HepG2 (cell line): Measurements from ENCODE around the gene DOCK3. TPM values are rescaled to one million over a fixed set of nuclear protein-coding genes. Genes with fewer than 3 reads are reported as not detected.

ENCODE experiments used
- ATAC-seq: fragments of 200-7000 bp; cut with Tn5 transposase; 3 replicates; pipeline ENCODE4 v1.9.1; 2020; ENCODE audit warnings: mild to moderate bottlenecking, moderate library complexity
- BruUV-seq: library from RNA; stranded (reverse); fragments of 400-500 nt; replicated peaks from 2 replicates; lab custom pipeline; 2021; lab: Mats Ljungman, UMichigan
- CTCF ChIA-PET: fragments of 300-600 bp; formaldehyde crosslinking; extraction: SDS; loops from one replicate; lab custom pipeline; 2021; ENCODE audit warnings: low total read pairs, inconsistent platforms, low intra/inter-chr PET ratio; lab: Yijun Ruan, JAX
- POLR2A ChIA-PET: fragments of 350-600 bp; sonication (Branson Sonifier 250); formaldehyde crosslinking; loops from one replicate; lab custom pipeline; 2020; ENCODE audit warnings: antibody characterized with exemption, inconsistent platforms; lab: Yijun Ruan, JAX
- DNase-seq: peaks from one replicate; pipeline ENCODE4 v3.0.0-alpha.2; 2015; ENCODE audit warnings: low spot score
- FAIRE-seq: peaks from 3 replicates; lab custom pipeline; 2011; peaks lifted over from hg19 to GRCh38; lab: Jason Lieb, UNC
- H2AFZ ChIP-seq: one replicate; pipeline ENCODE4 v1.6.1; 2011; ENCODE audit warnings: low read length, inconsistent platforms
- H3K27ac ChIP-seq: fragments of 300-600 bp; 3 replicates; pipeline ENCODE4 v1.8.0; 2011; ENCODE audit warnings: mixed run types, mild to moderate bottlenecking, mixed read lengths, low read length, inconsistent platforms; ENCODE audit not compliant: insufficient read depth; ENCODE audit errors: extremely low read length
- H3K27me3 ChIP-seq, 2 experiments: fragments of 200-600 bp in 1 of 2; 2 replicates in 1 of 2; 3 replicates in 1 of 2; pipeline versions ENCODE4 v1.6.0 to v1.8.0; 2011; ENCODE audit warnings: low read length in 2 of 2, mild to moderate bottlenecking in 2 of 2, moderate library complexity in 2 of 2, inconsistent platforms in 1 of 2; ENCODE audit not compliant: insufficient read depth in 2 of 2, control insufficient read depth in 1 of 2
- H3K36me3 ChIP-seq, 2 experiments: fragments of 200-600 bp in 1 of 2; replicated peaks in 1 of 2; 2 replicates in 1 of 2; 3 replicates in 1 of 2; pipeline versions ENCODE4 v1.5.1 to v1.8.0; 2011; ENCODE audit warnings: low read length in 2 of 2, inconsistent platforms in 1 of 2; ENCODE audit not compliant: insufficient read depth in 2 of 2, control insufficient read depth in 1 of 2
- H3K4me1 ChIP-seq: 2 replicates; pipeline ENCODE4 v1.5.1; 2012; ENCODE audit warnings: low read length, inconsistent platforms; ENCODE audit not compliant: insufficient read depth
- H3K4me2 ChIP-seq: 2 replicates; pipeline ENCODE4 v1.6.0; 2011; ENCODE audit warnings: low read depth, low read length, inconsistent platforms
- H3K4me3 ChIP-seq, 3 experiments: fragments of 200-600 bp in 1 of 3; sonication (generic), shearing (Covaris generic) in 1 of 3; replicated peaks in 1 of 3; 2 replicates each; pipeline ENCODE4 v1.5.1; 2011 to 2016; ENCODE audit warnings: low read length in 3 of 3, inconsistent platforms in 2 of 3, low read depth in 2 of 3, mild to moderate bottlenecking in 2 of 3, control low read depth in 1 of 3, mixed read lengths in 1 of 3; ENCODE audit not compliant: insufficient read depth in 1 of 3
- H3K79me2 ChIP-seq: one replicate; pipeline ENCODE4 v1.6.1; 2011; ENCODE audit warnings: low read length, inconsistent platforms; ENCODE audit not compliant: insufficient read depth
- H3K9ac ChIP-seq: 2 replicates; pipeline ENCODE4 v1.6.0; 2011; ENCODE audit warnings: mild to moderate bottlenecking, low read depth, low read length, inconsistent platforms; ENCODE audit not compliant: insufficient read depth
- H3K9me3 ChIP-seq: 2 replicates; pipeline ENCODE4 v1.5.1; 2012; ENCODE audit warnings: mild to moderate bottlenecking, low read length
- H4K20me1 ChIP-seq: 2 replicates; pipeline ENCODE4 v1.6.0; 2011; ENCODE audit warnings: inconsistent platforms, mild to moderate bottlenecking, low read length, moderate library complexity; ENCODE audit not compliant: insufficient read depth
- KDM3A ChIP-seq: IDR thresholded peaks from 2 replicates; pipeline ENCODE4 v1.6.1; 2018; ENCODE audit warnings: low read depth, missing compliant biosample characterization
- SNAI1 ChIP-seq: sonication (generic); formaldehyde crosslinking; IDR thresholded peaks from 2 replicates; pipeline ENCODE4 v1.5.0; 2020; ENCODE audit warnings: mild to moderate bottlenecking, missing genetic modification reagents, borderline replicate concordance
- TEAD3 ChIP-seq: optimal IDR thresholded peaks from 2 replicates; pipeline ENCODE3; 2016; ENCODE audit warnings: borderline replicate concordance
- U2AF2 ChIP-seq: fragments of 200-400 bp; formaldehyde crosslinking; IDR thresholded peaks from 2 replicates; pipeline ENCODE4 v1.6.1; 2017; ENCODE audit warnings: low read depth, mild to moderate bottlenecking, low read length
- WGBS: methylation state at CpG from one replicate; pipeline ENCODE4 v1.1.6; 2017; ENCODE audit warnings: low lambda C conversion rate; 5-methylcytosine and 5-hydroxymethylcytosine counted together
- in situ Hi-C: cut with HindIII; loops from 2 replicates; pipeline ENCODE4 v1.10.0; 2017; ENCODE audit warnings: low pct_unique_long_range_greater_than_20kb; ENCODE audit not compliant: extremely low pct_ligation_motif_present
- intact Hi-C: fragments of 100-400 bp; cut with micrococcal nuclease; formaldehyde crosslinking; loops from one replicate; pipeline ENCODE4 v1.10.0; 2022; ENCODE audit not compliant: unreplicated experiment
- polyA plus RNA-seq, 8 experiments: library from polyadenylated mRNA; depleted of rRNA in 3 of 8; stranded (reverse) in 7 of 8; unstranded in 1 of 8; fragments of >200 nt; fragmentation: Illumina TruSeq in 4 of 8; extraction: Trizol in 4 of 8; gene quantifications; 2 replicates each; pipeline versions ENCODE4 v1.2.1 to v1.2.3, GENCODE V29; 2011 to 2016; ENCODE audit warnings: low read depth in 4 of 8, missing spikeins in 1 of 8, mixed read lengths in 1 of 8; ENCODE audit not compliant: insufficient read depth in 1 of 8
- total RNA-seq, 5 experiments: library from RNA; depleted of rRNA; stranded (reverse); fragments of >200 nt; fragmentation: Illumina TruSeq; extraction: Trizol; gene quantifications; 2 replicates each; pipeline ENCODE4 v1.2.3, GENCODE V29; 2016; ENCODE audit warnings: low read depth in 1 of 5
- TF ChIP-seq, protein P1 (sequence below): IDR thresholded peaks from 2 replicates; pipeline ENCODE4 v1.6.1; 2016
- TF ChIP-seq, protein P2 (sequence below): sonication (generic); formaldehyde crosslinking; IDR thresholded peaks from 2 replicates; pipeline ENCODE4 v1.4.0; 2020; ENCODE audit warnings: missing genetic modification reagents

The DOCK3 gene
- total and polyA plus RNA-seq, 2 of the 13 experiments (the other 11 are each of a cell fraction or from before 2014, with no cell fraction given), result not detected

DNA sequence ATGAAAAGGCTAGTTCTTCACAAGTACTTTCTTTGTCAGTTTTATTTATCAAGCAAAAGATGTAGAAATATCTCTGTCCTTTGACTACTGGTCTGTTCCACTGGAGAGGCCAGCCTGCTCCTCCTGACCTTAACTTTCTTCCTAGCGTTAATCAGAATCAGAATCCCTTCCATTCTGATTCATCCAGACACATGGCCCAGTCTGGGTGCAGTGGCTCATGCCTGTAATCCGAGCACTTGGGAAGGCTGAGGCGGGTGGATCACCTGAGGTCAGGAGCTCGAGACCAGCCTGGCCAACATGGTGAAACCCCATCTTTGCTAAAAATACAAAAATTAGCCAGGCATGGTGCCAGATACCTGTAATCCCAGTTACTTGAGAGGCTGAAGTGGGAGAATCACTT is 678.4 kb downstream of the DOCK3 start:
- H4K20me1 ChIP-seq, result no peaks in the 10 kb centered on the region
- H3K36me3 ChIP-seq, result no peaks in the 10 kb centered on the region
- no peaks in the 10 kb centered on the region for H3K79me2 ChIP-seq
- no peaks in the 10 kb centered on the region for H3K4me1 ChIP-seq
- no peaks in the 10 kb centered on the region for H3K9me3 ChIP-seq
- no TSS peak for BruUV-seq
- no peak overlapping the region for H3K4me2 ChIP-seq
- TF ChIP-seq TEAD3 (CRISPR knock-in tag), result no peak
- TF ChIP-seq, protein P1, sequence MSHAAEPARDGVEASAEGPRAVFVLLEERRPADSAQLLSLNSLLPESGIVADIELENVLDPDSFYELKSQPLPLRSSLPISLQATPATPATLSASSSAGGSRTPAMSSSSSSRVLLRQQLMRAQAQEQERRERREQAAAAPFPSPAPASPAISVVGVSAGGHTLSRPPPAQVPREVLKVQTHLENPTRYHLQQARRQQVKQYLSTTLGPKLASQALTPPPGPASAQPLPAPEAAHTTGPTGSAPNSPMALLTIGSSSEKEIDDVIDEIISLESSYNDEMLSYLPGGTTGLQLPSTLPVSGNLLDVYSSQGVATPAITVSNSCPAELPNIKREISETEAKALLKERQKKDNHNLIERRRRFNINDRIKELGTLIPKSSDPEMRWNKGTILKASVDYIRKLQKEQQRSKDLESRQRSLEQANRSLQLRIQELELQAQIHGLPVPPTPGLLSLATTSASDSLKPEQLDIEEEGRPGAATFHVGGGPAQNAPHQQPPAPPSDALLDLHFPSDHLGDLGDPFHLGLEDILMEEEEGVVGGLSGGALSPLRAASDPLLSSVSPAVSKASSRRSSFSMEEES (CRISPR knock-in tag), result no peak
- TF ChIP-seq KDM3A (CRISPR knock-in tag), result no peak
- no peak for TF ChIP-seq U2AF2
- TF ChIP-seq, protein P2, sequence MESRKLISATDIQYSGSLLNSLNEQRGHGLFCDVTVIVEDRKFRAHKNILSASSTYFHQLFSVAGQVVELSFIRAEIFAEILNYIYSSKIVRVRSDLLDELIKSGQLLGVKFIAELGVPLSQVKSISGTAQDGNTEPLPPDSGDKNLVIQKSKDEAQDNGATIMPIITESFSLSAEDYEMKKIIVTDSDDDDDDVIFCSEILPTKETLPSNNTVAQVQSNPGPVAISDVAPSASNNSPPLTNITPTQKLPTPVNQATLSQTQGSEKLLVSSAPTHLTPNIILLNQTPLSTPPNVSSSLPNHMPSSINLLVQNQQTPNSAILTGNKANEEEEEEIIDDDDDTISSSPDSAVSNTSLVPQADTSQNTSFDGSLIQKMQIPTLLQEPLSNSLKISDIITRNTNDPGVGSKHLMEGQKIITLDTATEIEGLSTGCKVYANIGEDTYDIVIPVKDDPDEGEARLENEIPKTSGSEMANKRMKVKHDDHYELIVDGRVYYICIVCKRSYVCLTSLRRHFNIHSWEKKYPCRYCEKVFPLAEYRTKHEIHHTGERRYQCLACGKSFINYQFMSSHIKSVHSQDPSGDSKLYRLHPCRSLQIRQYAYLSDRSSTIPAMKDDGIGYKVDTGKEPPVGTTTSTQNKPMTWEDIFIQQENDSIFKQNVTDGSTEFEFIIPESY (CRISPR knock-in tag), result no peak
- no peak for TF ChIP-seq SNAI1 (CRISPR knock-in tag)
- no peaks in the 10 kb centered on the region for H3K27me3 ChIP-seq
- FAIRE-seq (no peak), DNase-seq (no peak), ATAC-seq (no peak)
- H3K9ac ChIP-seq, result no peak overlapping the region
- no peak overlapping the region for H2AFZ ChIP-seq
- POLR2A ChIA-PET, result no interaction called here
- CTCF ChIA-PET, result no interaction called here
- in situ Hi-C loops, result no loop called here
- intact Hi-C loops, result no loop called here
- WGBS, result 16% methylated on average over 3 of the region's 4 CpGs
- no peak overlapping the region for H3K4me3 ChIP-seq
- no peak overlapping the region for H3K27ac ChIP-seq
